Limb (tissue), 2 donors: ENCODE measurements around the gene EGF.

ENCODE experiments used
- DNase-seq, 2 donors: peaks; one replicate each; pipeline ENCODE4 v3.0.0-alpha.2; 2016; ENCODE audit errors: extremely low spot score in 2 of 2

The EGF gene

GRCh38 chr4:109993116-109993515 lies 80.4 kb downstream of the EGF start:
- DNase-seq = no peak

- no peak for DNase-seq
These were observed 81.7 kb downstream of the EGF start for GRCh38 chr4:109994415-109994827.

- DNase-seq = no peak
These were observed 83.8 kb downstream of the EGF start for GRCh38 chr4:109996526-109996925.

DNA sequence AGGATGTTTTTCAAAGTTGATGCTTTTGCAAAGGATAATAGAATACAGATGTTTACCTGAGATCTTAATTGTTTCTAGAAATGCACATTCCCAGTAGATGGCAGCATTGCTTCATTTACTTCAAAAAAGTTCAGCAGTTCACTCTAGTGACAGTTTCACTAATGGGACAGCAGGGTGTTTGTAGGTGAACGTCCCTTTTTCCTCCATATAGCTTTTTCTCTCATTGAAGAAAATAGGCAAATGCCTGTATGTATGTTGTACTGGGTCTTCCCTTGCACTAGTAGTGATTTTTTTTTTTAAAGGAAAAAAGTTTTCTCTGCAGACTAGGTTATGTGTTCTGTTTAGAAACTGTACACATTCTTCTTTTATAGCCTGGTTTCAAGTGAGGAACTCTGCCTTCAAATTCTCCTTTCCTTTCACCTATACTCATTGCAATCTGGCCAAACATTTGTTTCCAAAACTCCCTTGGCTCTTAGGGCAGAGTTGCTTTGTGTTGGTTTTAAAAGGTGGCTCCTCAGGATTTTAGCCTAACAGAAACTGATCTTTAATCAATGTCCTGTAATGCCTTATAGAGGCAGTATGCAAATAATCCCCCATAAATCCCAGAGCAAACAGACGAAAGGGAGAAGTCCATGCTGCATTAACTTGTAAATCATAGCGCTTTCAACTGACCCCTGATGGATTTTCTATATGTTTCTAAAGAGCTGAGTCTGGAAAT lies 86.3 kb downstream of the EGF start:
- peak in 1 of 2 donors; percentile 75 for DNase-seq

DNA sequence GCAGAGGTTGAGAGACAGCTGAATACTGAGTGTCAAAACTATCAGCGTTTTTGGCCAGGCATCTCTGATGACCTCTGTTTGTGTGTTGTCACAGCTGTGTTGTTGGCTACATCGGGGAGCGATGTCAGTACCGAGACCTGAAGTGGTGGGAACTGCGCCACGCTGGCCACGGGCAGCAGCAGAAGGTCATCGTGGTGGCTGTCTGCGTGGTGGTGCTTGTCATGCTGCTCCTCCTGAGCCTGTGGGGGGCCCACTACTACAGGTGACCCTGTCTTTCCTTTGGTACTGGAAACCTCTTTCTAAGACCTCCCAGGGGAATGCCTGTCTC lies 86.9 kb downstream of the EGF start:
- no peak for DNase-seq

GRCh38 chr4:110002326-110002725 lies 89.6 kb downstream of the EGF start:
- no peak for DNase-seq

DNA sequence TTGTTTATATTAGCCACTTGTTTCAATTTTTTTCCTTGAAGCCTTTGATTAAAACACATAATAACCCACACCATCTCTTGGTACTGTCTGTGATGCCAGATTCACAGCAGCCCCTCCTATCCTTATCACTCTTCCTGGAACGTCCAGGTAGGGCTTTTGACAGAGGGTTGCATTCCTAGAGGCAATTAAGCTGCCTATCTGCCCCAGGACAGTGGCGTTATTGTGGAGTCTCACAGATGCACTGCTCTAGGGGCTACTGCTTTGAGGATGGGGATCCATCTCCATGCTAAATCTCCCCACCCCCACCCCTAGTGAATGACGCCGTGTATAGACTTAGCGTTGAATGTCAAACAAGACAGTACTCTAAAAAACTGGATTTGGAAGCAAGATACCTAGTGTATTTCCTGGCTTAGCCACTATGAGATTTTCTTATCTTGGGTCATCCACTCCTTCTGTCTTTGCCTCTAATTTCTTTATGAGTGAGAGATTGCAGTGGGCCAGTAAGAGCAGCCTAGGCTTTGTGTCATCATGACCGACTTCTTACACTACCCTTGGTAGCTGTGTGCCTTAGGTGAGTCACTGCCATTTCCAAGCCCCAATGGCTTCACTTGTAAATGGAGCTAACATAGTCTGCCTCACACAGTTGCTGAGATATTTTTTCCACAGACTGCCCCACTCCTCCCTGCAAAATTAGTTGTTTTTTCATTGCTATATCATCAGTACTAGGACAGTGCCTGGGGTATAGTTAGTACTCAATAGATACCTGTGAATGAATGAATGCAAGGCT lies 90.9 kb downstream of the EGF start:
- DNase-seq = no peak

DNA sequence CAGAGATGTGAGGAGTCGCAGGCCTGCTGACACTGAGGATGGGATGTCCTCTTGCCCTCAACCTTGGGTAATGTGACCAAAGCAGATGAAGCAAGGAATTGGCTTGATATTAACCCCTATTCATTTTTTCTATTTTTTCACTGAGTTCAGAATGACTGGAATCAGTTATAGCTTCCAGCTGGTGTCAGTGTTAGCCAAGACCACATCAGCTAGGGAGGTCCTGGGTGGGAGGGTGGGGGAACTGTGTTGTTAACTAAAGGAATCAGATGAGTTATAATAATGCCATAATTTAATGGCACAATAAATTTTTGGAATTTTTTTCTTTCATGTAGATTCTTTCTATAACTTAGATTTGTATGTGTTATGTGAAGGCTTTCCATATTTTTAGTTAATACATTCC lies 91.9 kb downstream of the EGF start:
- DNase-seq = no peak

GRCh38 chr4:110005461-110006056 lies 92.9 kb downstream of the EGF start:
- DNase-seq = peak in 1 of 2 donors; percentile 88

GRCh38 chr4:110007217-110007616 lies 94.5 kb downstream of the EGF start:
- DNase-seq = no peak

DNA sequence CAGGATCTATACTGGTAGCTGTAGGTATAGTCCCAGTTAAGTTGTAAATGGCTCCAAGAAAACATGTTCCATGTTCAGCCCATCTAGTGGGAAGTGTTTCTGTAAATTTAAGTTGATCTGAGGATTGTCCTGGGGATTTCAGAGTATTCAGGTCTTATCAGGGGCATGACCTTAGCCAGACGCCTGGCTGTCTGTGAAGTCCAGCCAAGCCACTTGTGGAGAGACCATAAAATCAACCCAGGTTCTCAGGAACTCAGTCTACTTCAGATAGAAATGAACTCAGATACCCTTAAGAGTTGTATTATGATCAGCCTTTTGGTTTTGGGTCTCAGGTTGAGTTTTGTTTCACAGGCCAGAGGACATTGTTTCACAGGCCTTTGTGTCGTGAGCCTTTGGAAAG lies 95.9 kb downstream of the EGF start:
- DNase-seq = no peak

DNA sequence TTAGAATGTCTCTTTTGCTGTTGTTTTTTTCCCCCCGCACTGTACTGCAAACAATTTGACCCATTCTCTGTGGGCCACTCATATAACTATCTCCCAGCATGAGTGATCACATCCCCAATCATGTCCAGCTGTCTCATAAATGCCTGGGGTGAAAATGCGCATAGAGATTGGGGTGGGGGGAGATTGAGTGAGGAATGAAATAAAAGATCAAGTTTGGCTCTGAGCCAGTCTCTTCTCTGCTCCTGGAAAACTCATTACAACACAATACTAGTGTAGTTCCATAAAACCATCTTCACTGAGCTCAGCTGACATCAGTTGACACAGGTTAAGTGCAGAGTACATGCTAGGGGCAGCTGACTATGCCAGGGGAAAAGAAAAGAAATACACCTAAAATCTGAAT lies 96.9 kb downstream of the EGF start:
- no peak for DNase-seq

- no peak for DNase-seq
These were observed 98.1 kb downstream of the EGF start for GRCh38 chr4:110010797-110011196.

DNA sequence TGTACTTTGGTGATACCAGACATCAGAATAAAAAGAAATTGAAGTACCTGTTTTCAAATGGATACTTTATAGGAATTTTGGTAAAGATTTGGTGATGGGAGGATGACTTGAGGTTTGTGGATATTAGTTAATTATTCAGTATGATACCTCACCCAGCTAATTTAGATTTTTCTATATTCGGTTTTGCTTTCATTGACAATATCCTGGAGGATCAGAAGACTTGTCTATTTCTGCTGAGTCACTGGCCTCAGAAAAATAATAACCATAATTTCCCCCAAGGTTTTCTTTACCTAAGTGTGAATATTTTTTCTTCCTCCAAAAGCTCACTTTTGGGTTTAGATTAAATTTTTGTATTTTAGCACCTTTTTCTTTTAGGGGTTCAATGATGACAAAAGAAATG lies 100.2 kb downstream of the EGF start:
- DNase-seq = no peak

DNA sequence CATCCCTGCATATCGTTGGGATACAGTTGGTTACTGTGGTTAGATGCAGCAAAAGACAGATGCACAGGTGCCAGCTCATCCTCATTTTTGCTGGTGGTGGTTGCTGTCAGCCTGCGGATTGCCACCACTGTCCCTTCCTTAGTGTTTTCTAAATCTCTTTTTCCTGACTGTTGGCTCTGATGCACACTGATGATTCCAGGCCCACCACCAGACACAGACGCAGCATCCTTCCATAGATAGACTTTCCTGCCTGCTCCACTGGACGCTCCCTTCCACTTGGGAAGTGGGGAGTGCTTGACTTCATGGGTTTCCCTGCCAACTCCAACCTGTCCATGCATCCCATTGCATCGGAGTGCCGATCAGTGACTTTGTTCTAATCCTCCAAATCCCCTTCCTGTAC lies 101.5 kb downstream of the EGF start:
- no peak for DNase-seq

DNA sequence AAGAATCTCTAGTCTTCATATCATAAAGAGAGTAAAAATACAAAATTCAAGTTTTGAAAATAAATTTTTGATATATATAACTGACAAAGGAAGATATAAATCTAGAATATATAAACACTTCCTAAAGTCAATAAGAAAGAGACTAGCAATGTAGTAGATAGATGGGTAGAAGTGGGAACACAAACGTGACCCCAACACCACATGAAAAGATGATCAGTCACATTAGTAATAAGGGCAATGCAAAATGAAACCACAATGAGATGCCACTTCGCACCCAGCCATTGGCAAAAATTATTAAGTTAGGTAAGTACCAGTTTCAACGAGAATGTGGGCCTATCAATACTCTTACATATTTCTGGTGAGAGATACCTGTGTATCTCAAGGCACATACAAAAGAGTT lies 106.5 kb downstream of the EGF start:
- DNase-seq = no peak

DNA sequence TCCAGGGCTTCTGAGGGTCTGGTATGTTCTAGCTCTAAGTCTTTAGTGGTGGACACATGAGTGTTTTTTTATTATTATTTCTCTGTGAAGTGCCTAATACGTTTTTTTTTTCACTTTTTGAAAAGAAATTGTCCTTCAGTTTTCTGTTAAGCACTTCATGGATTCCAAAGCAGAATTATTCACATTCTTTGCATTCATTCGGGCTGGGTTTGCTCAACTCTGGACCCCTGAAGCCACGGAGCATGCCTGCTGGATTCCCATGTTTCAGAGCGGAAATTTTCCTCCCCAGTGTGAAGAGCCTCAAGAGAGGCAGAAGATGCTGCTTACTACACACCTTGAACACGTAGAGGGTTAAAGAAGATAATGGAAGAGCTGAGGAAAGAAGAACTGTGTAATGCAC lies 107.5 kb downstream of the EGF start:
- DNase-seq = no peak

DNA sequence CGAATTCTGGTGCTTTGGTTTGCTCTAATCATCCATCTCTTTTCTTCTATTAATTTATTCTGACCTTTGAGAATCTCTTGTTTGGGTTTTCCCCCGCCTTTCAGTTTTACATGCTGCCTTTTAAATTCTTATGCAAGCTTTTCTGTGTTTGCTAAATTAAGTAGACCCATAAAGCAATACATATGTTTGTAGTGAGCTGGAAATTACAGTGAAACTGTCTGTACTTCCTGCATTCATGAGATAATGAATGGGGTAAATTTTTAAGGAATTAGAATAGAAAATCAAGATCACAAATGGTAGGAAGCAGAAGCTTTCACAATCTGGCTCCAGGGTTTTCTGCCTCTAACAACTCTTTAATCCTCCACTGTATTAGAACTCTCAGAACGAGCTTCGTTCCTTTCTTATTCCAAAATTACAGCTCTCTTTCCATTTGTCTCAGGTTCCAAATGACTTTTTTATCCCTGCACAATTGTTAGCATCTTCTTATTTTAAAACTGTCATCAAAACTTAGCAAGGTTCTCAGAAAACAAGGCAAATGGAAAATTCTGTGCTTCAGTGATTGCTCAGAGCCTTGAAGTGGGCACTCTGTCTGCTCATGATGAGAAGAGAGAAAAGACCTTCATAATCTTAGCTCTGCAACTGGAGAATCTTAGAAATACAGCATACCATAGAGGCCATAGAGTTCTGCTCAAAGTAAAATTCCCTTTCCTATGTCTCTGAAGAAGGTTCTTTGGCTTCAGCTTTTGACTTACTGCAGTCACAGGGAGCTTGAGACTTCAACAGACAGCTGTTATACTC lies 108.2 kb downstream of the EGF start:
- no peak for DNase-seq

DNA sequence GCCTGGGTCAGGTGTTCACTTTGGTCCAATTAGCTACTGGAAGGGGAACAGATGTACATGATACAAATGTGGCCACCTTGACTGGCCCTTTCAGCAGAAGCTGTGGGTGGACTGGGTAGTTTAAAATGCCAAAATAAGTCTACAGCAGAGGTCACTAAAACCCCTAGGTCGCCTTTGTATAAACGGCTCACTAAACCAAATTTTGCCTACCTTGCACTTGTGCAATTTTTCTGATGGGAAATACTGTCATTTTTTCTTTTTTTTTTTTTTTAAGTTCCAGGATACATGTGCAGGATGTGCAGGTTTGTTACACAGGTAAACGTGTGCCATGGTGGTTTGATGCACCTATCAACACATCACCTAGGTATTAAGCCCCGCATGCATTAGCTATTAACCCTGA lies 109.8 kb downstream of the EGF start:
- DNase-seq = no peak

GRCh38 chr4:110025056-110025455 lies 112.4 kb downstream of the EGF start:
- no peak for DNase-seq

DNA sequence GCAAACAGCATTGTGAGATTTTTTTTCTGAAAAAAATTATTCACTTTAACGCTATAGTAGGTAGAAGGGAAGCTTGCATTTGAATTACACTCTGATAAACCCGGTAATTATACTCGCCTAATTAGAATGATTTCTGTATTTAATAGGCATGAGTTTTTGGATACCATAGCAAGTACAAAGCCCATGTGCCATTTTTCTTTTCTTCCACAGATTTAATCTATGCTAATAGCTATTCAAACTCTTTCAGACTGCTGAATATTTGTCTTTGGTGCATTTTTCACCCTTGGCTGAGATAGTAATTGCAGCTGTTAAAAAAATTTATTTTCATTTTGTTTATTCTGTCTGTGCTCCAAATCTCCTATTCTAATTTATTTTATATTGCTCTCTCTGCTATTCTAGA lies 113.0 kb downstream of the EGF start:
- no peak for DNase-seq

GRCh38 chr4:110032603-110033002 lies 119.9 kb downstream of the EGF start:
- no peak for DNase-seq
